ENCODE results near the gene LY9. TPM values are rescaled to one million over a fixed set of nuclear protein-coding genes. Genes with fewer than 3 reads are reported as not detected.

Gene LY9
- total RNA-seq, 2 donors from 2014 or later: 0.46 to 1.7 TPM

DNA sequence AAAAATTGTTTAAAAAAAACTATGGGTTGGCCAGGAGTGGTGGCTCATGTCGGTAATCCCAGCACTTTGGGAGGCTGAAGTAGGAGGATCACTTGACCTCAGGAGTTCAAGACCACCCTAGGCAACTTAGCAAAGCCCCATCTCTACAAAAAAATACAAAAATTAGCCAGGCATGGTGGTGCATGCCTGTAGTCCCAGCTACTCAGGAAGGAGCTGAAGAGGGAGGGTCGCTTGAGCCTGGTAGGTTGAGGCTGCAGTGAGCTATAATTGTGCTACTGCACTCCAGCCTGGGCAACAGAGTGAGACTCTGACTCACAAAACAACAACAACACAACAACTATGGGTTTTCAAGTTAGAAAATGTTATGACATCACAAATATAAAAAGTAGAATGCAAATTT lies 40.5 kb upstream of the LY9 start:
- WGBS: 91% methylated on average over 2 of the region's 2 CpGs
- Histone ChIP-seq H3K27me3 (replicated peaks; ENCODE audit: insufficient read depth) (no peaks in the 10 kb centered on the region), H3K27ac (no peak overlapping the region)

DNA sequence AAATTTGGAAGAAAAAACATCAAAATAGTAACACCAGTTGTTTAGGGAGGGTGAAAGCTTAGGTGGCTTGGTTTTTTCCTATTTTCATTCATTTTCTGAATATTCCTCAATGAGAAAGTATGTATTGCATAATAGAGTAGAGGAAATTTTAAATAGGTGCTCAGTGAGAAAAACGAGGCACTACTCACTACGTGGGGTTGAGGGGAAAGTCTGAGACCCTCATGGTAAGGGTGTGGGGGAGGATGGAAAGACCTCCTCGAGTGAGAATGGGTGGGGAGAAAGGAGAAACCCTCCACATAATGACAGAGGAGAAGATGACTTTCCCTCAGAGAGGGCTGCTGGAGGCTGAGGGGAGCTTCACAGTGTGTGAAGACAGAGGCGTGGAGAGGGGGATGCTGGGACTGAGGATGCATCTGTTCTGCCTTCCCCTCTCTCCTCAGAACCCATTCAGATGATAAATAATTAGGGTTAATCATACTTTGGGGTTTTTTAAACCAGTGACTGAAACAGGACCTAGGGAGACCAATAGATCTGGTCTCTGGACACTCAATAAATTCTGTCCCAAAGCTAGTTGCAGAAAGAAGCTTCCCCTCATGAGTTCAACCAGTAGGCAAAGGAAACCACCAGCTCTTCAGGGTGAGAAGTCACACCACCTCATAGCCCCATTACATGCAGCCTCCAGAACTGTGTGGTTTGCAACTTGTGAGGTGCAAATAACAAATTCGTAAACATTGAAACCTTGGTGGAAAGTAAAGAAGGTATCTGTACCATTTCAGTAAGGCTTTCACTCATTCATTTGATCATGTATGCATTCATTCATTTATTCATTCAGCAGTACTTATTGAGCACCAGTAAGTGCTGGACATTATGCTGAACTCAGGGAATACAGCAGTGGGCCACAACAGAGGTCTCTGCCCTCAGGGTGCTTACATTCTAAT lies 39.8 kb upstream of the LY9 start:
- Histone ChIP-seq H3K36me3 (no peaks in the 10 kb centered on the region), H3K27ac (no peak overlapping the region), H3K4me3 (no peak overlapping the region), H3K27me3 (replicated peaks; ENCODE audit: insufficient read depth) (no peaks in the 10 kb centered on the region), H3K9me3 (no peaks in the 10 kb centered on the region), H3K4me1 (replicated peaks) (no peaks in the 10 kb centered on the region)
- TF ChIP-seq, protein P1, sequence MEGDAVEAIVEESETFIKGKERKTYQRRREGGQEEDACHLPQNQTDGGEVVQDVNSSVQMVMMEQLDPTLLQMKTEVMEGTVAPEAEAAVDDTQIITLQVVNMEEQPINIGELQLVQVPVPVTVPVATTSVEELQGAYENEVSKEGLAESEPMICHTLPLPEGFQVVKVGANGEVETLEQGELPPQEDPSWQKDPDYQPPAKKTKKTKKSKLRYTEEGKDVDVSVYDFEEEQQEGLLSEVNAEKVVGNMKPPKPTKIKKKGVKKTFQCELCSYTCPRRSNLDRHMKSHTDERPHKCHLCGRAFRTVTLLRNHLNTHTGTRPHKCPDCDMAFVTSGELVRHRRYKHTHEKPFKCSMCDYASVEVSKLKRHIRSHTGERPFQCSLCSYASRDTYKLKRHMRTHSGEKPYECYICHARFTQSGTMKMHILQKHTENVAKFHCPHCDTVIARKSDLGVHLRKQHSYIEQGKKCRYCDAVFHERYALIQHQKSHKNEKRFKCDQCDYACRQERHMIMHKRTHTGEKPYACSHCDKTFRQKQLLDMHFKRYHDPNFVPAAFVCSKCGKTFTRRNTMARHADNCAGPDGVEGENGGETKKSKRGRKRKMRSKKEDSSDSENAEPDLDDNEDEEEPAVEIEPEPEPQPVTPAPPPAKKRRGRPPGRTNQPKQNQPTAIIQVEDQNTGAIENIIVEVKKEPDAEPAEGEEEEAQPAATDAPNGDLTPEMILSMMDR (IDR thresholded peaks at IDR 0.05): no peak
- TF ChIP-seq POLR2A (IDR thresholded peaks at IDR 0.05) (no peak), POLR2AphosphoS5 (IDR thresholded peaks at IDR 0.05) (no peak)
- DNase-seq (ENCODE audit: low spot score): no peak
- intact Hi-C loops (cut with DNase I): no loop called here
- WGBS: 77% methylated on average over 5 of the region's 5 CpGs

More for the DNA sequence above, 40.5 kb upstream of the LY9 start:
- Histone ChIP-seq H3K4me1 (replicated peaks) (no peaks in the 10 kb centered on the region), H3K36me3 (no peaks in the 10 kb centered on the region), H3K9me3 (no peaks in the 10 kb centered on the region), H3K4me3 (no peak overlapping the region)
- no peak for DNase-seq (ENCODE audit: low spot score)
- intact Hi-C loops (cut with DNase I): no loop called here
- TF ChIP-seq POLR2AphosphoS5 (IDR thresholded peaks at IDR 0.05) (no peak), POLR2A (IDR thresholded peaks at IDR 0.05) (no peak)
- TF ChIP-seq, protein P1 (IDR thresholded peaks at IDR 0.05): no peak

DNA sequence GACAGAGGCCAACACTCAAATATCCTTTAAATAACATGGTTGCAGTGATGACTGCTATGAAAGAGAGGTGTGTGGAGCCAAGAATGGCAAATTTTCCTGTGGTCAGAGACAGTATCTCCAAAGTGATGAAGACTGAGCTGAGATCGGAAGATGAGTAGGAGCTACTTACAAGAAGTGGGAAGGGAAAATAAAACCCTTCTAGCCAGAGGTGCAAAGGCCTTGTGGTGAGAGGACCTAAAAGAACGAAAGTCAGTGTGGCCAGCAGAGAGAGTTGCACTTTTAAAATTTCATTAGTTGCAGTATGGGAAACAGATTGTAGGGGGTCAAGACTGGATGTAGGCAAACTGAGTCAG lies 39.1 kb upstream of the LY9 start:
- Histone ChIP-seq H3K36me3 (no peaks in the 10 kb centered on the region), H3K4me1 (replicated peaks) (no peaks in the 10 kb centered on the region), H3K4me3 (no peak overlapping the region), H3K9me3 (no peaks in the 10 kb centered on the region), H3K27ac (no peak overlapping the region), H3K27me3 (replicated peaks; ENCODE audit: insufficient read depth) (no peaks in the 10 kb centered on the region)
- 96% methylated on average over 2 of the region's 2 CpGs for WGBS
- DNase-seq (ENCODE audit: low spot score): no peak
- TF ChIP-seq POLR2AphosphoS5 (IDR thresholded peaks at IDR 0.05) (no peak), POLR2A (IDR thresholded peaks at IDR 0.05) (no peak)
- TF ChIP-seq, protein P1 (IDR thresholded peaks at IDR 0.05): no peak
- intact Hi-C loops (cut with DNase I): no loop called here

DNA sequence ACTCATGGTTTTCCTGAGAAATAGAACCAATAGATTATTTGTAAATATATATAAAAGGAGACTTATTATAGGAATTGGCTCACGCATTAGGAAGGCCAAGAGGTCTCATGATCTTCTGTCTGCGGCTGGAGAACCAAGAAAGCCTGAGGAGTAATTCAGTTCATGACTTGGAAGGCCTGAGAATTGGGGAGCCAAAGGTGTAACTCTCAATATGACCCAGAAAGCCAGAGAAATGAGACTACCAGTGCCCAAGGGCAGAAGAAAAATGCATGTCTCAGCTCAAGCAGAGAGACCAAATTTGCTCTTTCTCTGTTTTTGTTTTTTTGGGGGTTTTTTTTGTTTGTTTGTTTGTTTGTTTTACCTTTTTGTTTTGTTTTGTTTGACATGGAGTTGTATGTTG lies 37.5 kb upstream of the LY9 start:
- WGBS: 97% methylated on average over 2 of the region's 2 CpGs
- TF ChIP-seq POLR2AphosphoS5 (IDR thresholded peaks at IDR 0.05) (no peak), POLR2A (IDR thresholded peaks at IDR 0.05) (no peak)
- TF ChIP-seq, protein P1 (IDR thresholded peaks at IDR 0.05): no peak
- H3K4me3 ChIP-seq: no peak overlapping the region
- no peaks in the 10 kb centered on the region for H3K36me3 ChIP-seq
- DNase-seq (ENCODE audit: low spot score): no peak
- no peak overlapping the region for H3K27ac ChIP-seq
- H3K27me3 ChIP-seq (replicated peaks; ENCODE audit: insufficient read depth): no peaks in the 10 kb centered on the region
- H3K4me1 ChIP-seq (replicated peaks): no peaks in the 10 kb centered on the region
- H3K9me3 ChIP-seq: no peaks in the 10 kb centered on the region
- intact Hi-C loops (cut with DNase I): no loop called here

DNA sequence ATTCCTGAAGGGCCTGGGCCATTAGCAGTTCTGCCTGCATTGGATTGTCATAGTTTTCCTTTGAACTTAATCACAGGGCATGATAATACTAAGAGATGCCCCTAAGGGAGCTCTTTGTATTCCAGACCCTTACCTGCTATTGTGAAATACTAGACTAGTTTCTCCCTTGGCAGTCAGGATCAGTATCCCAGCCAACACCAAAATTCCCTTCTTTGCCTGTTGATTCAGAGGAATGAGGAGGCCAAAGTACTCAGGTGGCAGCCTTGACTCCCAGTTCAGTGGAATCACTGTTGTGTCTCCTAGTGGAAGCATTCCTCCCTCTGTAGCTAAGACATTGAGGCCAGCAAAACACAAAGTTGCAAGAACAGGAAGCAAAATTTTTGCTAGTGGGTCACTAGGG lies 36.2 kb upstream of the LY9 start:
- no peak for DNase-seq (ENCODE audit: low spot score)
- no peaks in the 10 kb centered on the region for H3K4me1 ChIP-seq (replicated peaks)
- no peak overlapping the region for H3K4me3 ChIP-seq
- TF ChIP-seq POLR2AphosphoS5 (IDR thresholded peaks at IDR 0.05) (no peak), POLR2A (IDR thresholded peaks at IDR 0.05) (no peak)
- TF ChIP-seq, protein P1 (IDR thresholded peaks at IDR 0.05): no peak
- no peaks in the 10 kb centered on the region for H3K27me3 ChIP-seq (replicated peaks; ENCODE audit: insufficient read depth)
- intact Hi-C loops (cut with DNase I): no loop called here
- H3K9me3 ChIP-seq: no peaks in the 10 kb centered on the region
- no peaks in the 10 kb centered on the region for H3K36me3 ChIP-seq
- H3K27ac ChIP-seq: no peak overlapping the region

All from prostate gland (tissue), 2 donors.